H1 (cell line): ENCODE results near the gene CST7. TPM values are rescaled to one million over a fixed set of nuclear protein-coding genes. Genes with fewer than 3 reads are reported as not detected.

Experiments
- CTCF ChIA-PET: fragments of 300-600 bp; sonication (Branson Sonifier 250); formaldehyde crosslinking; loops from one replicate; lab custom pipeline; 2021; ENCODE audit not compliant: partially characterized antibody; lab: Charles Lee
- POLR2A ChIA-PET: fragments of 300-600 bp; sonication (Branson Sonifier 250); formaldehyde crosslinking; loops from one replicate; lab custom pipeline; 2021; ENCODE audit warnings: inconsistent platforms; ENCODE audit not compliant: partially characterized antibody; lab: Charles Lee
- DNase-seq, 2 experiments: peaks; one replicate each; pipeline versions ENCODE4 v3.0.0 to v3.0.0-alpha.2; 2010 to 2022; ENCODE audit warnings: low spot score in 2 of 2, low read depth in 1 of 2, mixed read lengths in 1 of 2
- FAIRE-seq: peaks from 2 replicates; lab custom pipeline; 2011; peaks lifted over from hg19 to GRCh38; lab: Jason Lieb, UNC
- H2AFZ ChIP-seq: 2 replicates; pipeline ENCODE4 v1.8.1; 2012; ENCODE audit warnings: low read length, inconsistent platforms
- H2AK5ac ChIP-seq: 2 replicates; pipeline ENCODE4 v1.6.1; 2013; ENCODE audit warnings: low read depth, low read length
- H2BK120ac ChIP-seq: replicated peaks from 2 replicates; pipeline ENCODE3; 2013; ENCODE audit warnings: low read depth, low read length, inconsistent platforms
- H2BK12ac ChIP-seq: 2 replicates; pipeline ENCODE4 v1.6.1; 2013; ENCODE audit warnings: low read depth, low read length
- H2BK15ac ChIP-seq: 2 replicates; pipeline ENCODE4 v1.6.1; 2013; ENCODE audit warnings: low read length
- H2BK20ac ChIP-seq: 2 replicates; pipeline ENCODE4 v1.6.1; 2013; ENCODE audit warnings: low read length
- H2BK5ac ChIP-seq: 2 replicates; pipeline ENCODE4 v1.6.1; 2013; ENCODE audit warnings: low read depth, low read length
- H3K14ac ChIP-seq: 2 replicates; pipeline ENCODE4 v1.6.1; 2013; ENCODE audit warnings: inconsistent platforms; ENCODE audit not compliant: insufficient read length
- H3K18ac ChIP-seq: 2 replicates; pipeline ENCODE4 v1.6.1; 2013; ENCODE audit warnings: low read length; ENCODE audit errors: extremely low read depth
- H3K23ac ChIP-seq: 2 replicates; pipeline ENCODE4 v1.6.1; 2013; ENCODE audit warnings: inconsistent platforms; ENCODE audit not compliant: insufficient read length
- H3K23me2 ChIP-seq: 2 replicates; pipeline ENCODE4 v1.6.1; 2013; ENCODE audit warnings: low read depth, low read length
- H3K27ac ChIP-seq: 2 replicates; pipeline ENCODE4 v1.6.1; 2011; ENCODE audit warnings: low read depth, low read length, inconsistent platforms
- H3K27me3 ChIP-seq, 4 experiments: replicated peaks in 1 of 4; 1 replicate in 1 of 4; 2 replicates in 3 of 4; pipeline versions ENCODE4 v1.6.1 to v1.8.1; 2011 to 2013; ENCODE audit warnings: low read length in 3 of 4, mild to moderate bottlenecking in 3 of 4, inconsistent platforms in 2 of 4, mixed read lengths in 2 of 4, moderate library complexity in 1 of 4; ENCODE audit not compliant: control insufficient read depth in 3 of 4, insufficient read depth in 3 of 4; ENCODE audit errors: extremely low read depth in 1 of 4
- H3K36me3 ChIP-seq, 4 experiments: 2 replicates each; pipeline versions ENCODE4 v1.6.1 to v1.8.1; 2011 to 2013; ENCODE audit warnings: mild to moderate bottlenecking in 4 of 4, low read length in 3 of 4, moderate library complexity in 2 of 4, control low read depth in 1 of 4, inconsistent platforms in 1 of 4; ENCODE audit not compliant: insufficient read depth in 4 of 4, control insufficient read depth in 2 of 4
- H3K4ac ChIP-seq: replicated peaks from 2 replicates; pipeline ENCODE3; 2013; ENCODE audit warnings: low read length, low read depth, mixed read lengths, inconsistent platforms; ENCODE audit not compliant: insufficient read length
- H3K4me1 ChIP-seq, 4 experiments: replicated peaks in 1 of 4; 1 replicate in 1 of 4; 2 replicates in 3 of 4; pipeline versions ENCODE4 v1.6.1 to v1.8.1; 2011 to 2013; ENCODE audit warnings: low read length in 3 of 4, inconsistent platforms in 2 of 4, mixed read lengths in 1 of 4; ENCODE audit not compliant: insufficient read depth in 4 of 4, control insufficient read depth in 3 of 4
- H3K4me2 ChIP-seq, 2 experiments: 2 replicates each; pipeline versions ENCODE4 v1.6.1 to v1.8.1; 2011 to 2013; ENCODE audit warnings: low read depth in 2 of 2, low read length in 2 of 2, control low read depth in 1 of 2, inconsistent platforms in 1 of 2, mild to moderate bottlenecking in 1 of 2; ENCODE audit not compliant: insufficient read depth in 1 of 2
- H3K4me3 ChIP-seq, 4 experiments: fragments of 200-600, 300-600 bp in 1 of 4; sonication (generic), shearing (Covaris generic), sonication (Bioruptor Twin) in 1 of 4; 2 replicates each; pipeline versions ENCODE4 v1.5.1 to v1.8.1; 2011 to 2016; ENCODE audit warnings: low read length in 4 of 4, low read depth in 3 of 4, control low read depth in 2 of 4, inconsistent platforms in 2 of 4, mild to moderate bottlenecking in 2 of 4, mixed read lengths in 1 of 4, moderate library complexity in 1 of 4; ENCODE audit not compliant: insufficient read depth in 2 of 4; ENCODE audit errors: extremely low read depth in 1 of 4
- H3K56ac ChIP-seq: replicated peaks from 2 replicates; pipeline ENCODE3; 2013; ENCODE audit warnings: low read depth, mild to moderate bottlenecking, mixed read lengths, low read length, inconsistent platforms; ENCODE audit not compliant: insufficient read length
- H3K79me1 ChIP-seq: 2 replicates; pipeline ENCODE4 v1.6.1; 2013; ENCODE audit warnings: low read depth, low read length, control low read depth
- H3K79me2 ChIP-seq, 2 experiments: 2 replicates each; pipeline versions ENCODE4 v1.6.1 to v1.8.1; 2012 to 2013; ENCODE audit warnings: low read length in 2 of 2, mild to moderate bottlenecking in 2 of 2, inconsistent platforms in 1 of 2; ENCODE audit not compliant: insufficient read depth in 2 of 2, control insufficient read depth in 1 of 2
- H3K9ac ChIP-seq, 4 experiments: replicated peaks in 1 of 4; 1 replicate in 1 of 4; 2 replicates in 3 of 4; pipeline versions ENCODE4 v1.6.1 to v1.8.1; 2011 to 2013; ENCODE audit warnings: low read depth in 3 of 4, low read length in 3 of 4, control low read depth in 2 of 4, mild to moderate bottlenecking in 2 of 4, moderate library complexity in 2 of 4, inconsistent platforms in 1 of 4; ENCODE audit errors: extremely low read depth in 1 of 4
- H3K9me3 ChIP-seq, 2 experiments: 2 replicates each; pipeline versions ENCODE4 v1.6.1 to v1.8.1; 2012 to 2013; ENCODE audit warnings: mild to moderate bottlenecking in 2 of 2, moderate library complexity in 2 of 2, control low read depth in 1 of 2, inconsistent platforms in 1 of 2, low read depth in 1 of 2, low read length in 1 of 2, mixed read lengths in 1 of 2; ENCODE audit not compliant: insufficient read depth in 2 of 2
- H4K20me1 ChIP-seq, 2 experiments: replicated peaks in 1 of 2; 2 replicates each; pipeline versions ENCODE3 to v1.8.1; 2011 to 2013; ENCODE audit warnings: inconsistent platforms in 2 of 2, low read length in 2 of 2, mild to moderate bottlenecking in 1 of 2; ENCODE audit not compliant: insufficient read depth in 2 of 2, control insufficient read depth in 1 of 2
- H4K5ac ChIP-seq: 2 replicates; pipeline ENCODE4 v1.6.1; 2013; ENCODE audit warnings: low read length, low read depth, mixed read lengths, inconsistent platforms; ENCODE audit not compliant: insufficient read length
- H4K8ac ChIP-seq: 2 replicates; pipeline ENCODE4 v1.8.0; 2013; ENCODE audit warnings: mild to moderate bottlenecking, moderate library complexity, low read length, inconsistent platforms; ENCODE audit not compliant: insufficient read depth; ENCODE audit errors: extremely low read depth
- H4K91ac ChIP-seq: replicated peaks from 2 replicates; pipeline ENCODE3; 2013; ENCODE audit warnings: low read length, mixed read lengths, inconsistent platforms; ENCODE audit not compliant: insufficient read length
- BACH1 ChIP-seq: IDR thresholded peaks from 2 replicates; pipeline ENCODE4 v1.6.1; 2012; ENCODE audit warnings: low read length, improper control_type of control experiment
- CREB1 ChIP-seq: IDR thresholded peaks from 2 replicates; pipeline ENCODE4 v1.6.1; 2012; ENCODE audit warnings: inconsistent platforms
- CTBP2 ChIP-seq: IDR thresholded peaks from 2 replicates; pipeline ENCODE4 v1.7.0; 2011; ENCODE audit warnings: borderline replicate concordance, mild to moderate bottlenecking, moderate library complexity, mixed read lengths, low read length; ENCODE audit not compliant: insufficient read depth, insufficient read length
- GTF2F1 ChIP-seq: IDR thresholded peaks from 2 replicates; pipeline ENCODE4 v1.6.1; 2012; ENCODE audit warnings: low read depth, low read length, improper control_type of control experiment, borderline replicate concordance
- HDAC6 ChIP-seq: IDR thresholded peaks from one replicate; pipeline ENCODE4 v1.7.1; 2012; ENCODE audit warnings: low read depth, mild to moderate bottlenecking, inconsistent platforms, low read length, moderate library complexity
- SUZ12 ChIP-seq: fragments of 200-600 bp; sonication (generic); IDR thresholded peaks from 2 replicates; pipeline ENCODE4 v1.6.1; 2012; ENCODE audit warnings: mild to moderate bottlenecking, inconsistent platforms, low read length, moderate library complexity, mixed read lengths
- USF2 ChIP-seq: IDR thresholded peaks from 2 replicates; pipeline ENCODE4 v1.6.1; 2011; ENCODE audit warnings: low read length, improper control_type of control experiment
- WGBS, 2 experiments: shearing (Covaris generic) in 1 of 2; methylation state at CpG; one replicate each; pipeline versions ENCODE4 v1.1.6 to v1.1.7; 2013 to 2015; ENCODE audit warnings: low lambda C conversion rate in 2 of 2, mixed read lengths in 2 of 2, inconsistent platforms in 1 of 2, low coverage in 1 of 2, missing lambda C conversion rate in 1 of 2; ENCODE audit not compliant: insufficient replicate concordance in 2 of 2, insufficient coverage in 1 of 2, insufficient read length in 1 of 2; ENCODE audit errors: extremely low coverage in 1 of 2, missing lambda C conversion rate in 1 of 2; 5-methylcytosine and 5-hydroxymethylcytosine counted together
- polyA plus RNA-seq, 7 experiments: library from polyadenylated mRNA; depleted of rRNA in 3 of 7; stranded (reverse) in 5 of 7; unstranded in 2 of 7; fragments of >200 nt in 5 of 7; fragments of 200-250 nt in 2 of 7; gene quantifications; 1 replicate in 5 of 7; 2 replicates in 1 of 7; 4 replicates in 1 of 7; pipeline versions ENCODE4 v1.2.1 to v1.2.3, GENCODE V29; 2011 to 2013; ENCODE audit warnings: missing spikeins in 2 of 7, mixed read lengths in 2 of 7
- total RNA-seq: library from RNA; stranded (reverse); fragmentation: NEBNext Ultra II Directional; extraction: Animal tissue kit (Norgen Biotek cat#: 25700); gene quantifications from 2 replicates; pipeline ENCODE4 v1.2.1, GENCODE V29; 2021

CST7 gene
- total and polyA plus RNA-seq, 2 of the 8 experiments (the other 6 are each of a cell fraction or from before 2014, with no cell fraction given): not detected

GRCh38 chr20:25005661-25006060 is 56.6 kb downstream of the CST7 start:
- Histone ChIP-seq H3K79me2 (no peaks in the 10 kb centered on the region), H2AFZ (no peak overlapping the region), H3K4ac (no peak overlapping the region), H4K5ac (no peak overlapping the region), H3K4me1 (no peaks in the 10 kb centered on the region), H3K4me3 (no peak overlapping the region), H3K23me2 (no peaks in the 10 kb centered on the region), H2BK120ac (no peak overlapping the region), H2BK5ac (no peak overlapping the region), H3K27ac (no peak overlapping the region), H3K36me3 (no peaks in the 10 kb centered on the region), H3K79me1 (no peaks in the 10 kb centered on the region), H2BK15ac (no peak overlapping the region), H4K20me1 (no peaks in the 10 kb centered on the region), H2BK12ac (peak overlapping the region; percentile 60; the same call in 1 of the 2 replicates), H3K14ac (no peak overlapping the region), H3K56ac (no peak overlapping the region), H3K23ac (no peak overlapping the region), H3K9ac (no peak overlapping the region), H2AK5ac (no peak overlapping the region), H3K9me3 (no peaks in the 10 kb centered on the region), H3K4me2 (no peak overlapping the region), H3K18ac (no peak overlapping the region), H4K8ac (no peak overlapping the region), H4K91ac (no peak overlapping the region), H2BK20ac (no peak overlapping the region), H3K27me3 (no peaks in the 10 kb centered on the region)
- FAIRE-seq (no peak), DNase-seq (no peak)
- ChIA-PET CTCF (interaction anchor here (1.1 to 4.1 kb wide), 2 partner anchors 11 to 59 kb away, joined by 4 to 23 read pairs; no protein-coding TSS in a partner anchor), POLR2A (no interaction called here)
- 88% methylated on average over 8 of the region's 8 CpGs; no CpG with 5 or more reads in 1 of the 2 experiments for WGBS, 2 experiments
- TF ChIP-seq USF2 (no peak), SUZ12 (no peak), CREB1 (no peak), CTBP2 (no peak), BACH1 (no peak), GTF2F1 (no peak), HDAC6 (no peak)
